GM21786 (cell line): Measurements from ENCODE around the gene DPP10.

Experiments used
- ATAC-seq: cut with Tn5 transposase; IDR thresholded peaks from one replicate; pipeline ENCODE4 v1.9.1; 2021; ENCODE audit not compliant: unreplicated experiment

DPP10 gene

GRCh38 chr2:115201386-115201785 is 758.9 kb downstream of the DPP10 start:
- ATAC-seq = no peak

- no peak for ATAC-seq
Observed at GRCh38 chr2:115208493-115209164, 766.2 kb downstream of the DPP10 start.

- ATAC-seq = no peak
Observed at GRCh38 chr2:115214050-115214449, 771.6 kb downstream of the DPP10 start.

- no peak for ATAC-seq
Observed at GRCh38 chr2:115219296-115219695, 776.9 kb downstream of the DPP10 start.

GRCh38 chr2:115234186-115234585 is 791.7 kb downstream of the DPP10 start:
- ATAC-seq = no peak

- ATAC-seq = no peak
Observed at GRCh38 chr2:115234737-115235136, 792.3 kb downstream of the DPP10 start.

- no peak for ATAC-seq
Observed at GRCh38 chr2:115248066-115248465, 805.6 kb downstream of the DPP10 start.

- no peak for ATAC-seq
Observed at GRCh38 chr2:115277366-115277765, 834.9 kb downstream of the DPP10 start.

GRCh38 chr2:115285416-115285815 is 843.0 kb downstream of the DPP10 start:
- ATAC-seq = no peak

- no peak for ATAC-seq
Observed at GRCh38 chr2:115290478-115290877, 848.0 kb downstream of the DPP10 start.

- ATAC-seq = no peak
Observed at GRCh38 chr2:115292742-115293141, 850.3 kb downstream of the DPP10 start.

GRCh38 chr2:115294999-115295398 is 852.6 kb downstream of the DPP10 start:
- no peak for ATAC-seq

- ATAC-seq = no peak
Observed at GRCh38 chr2:115297056-115297455, 854.6 kb downstream of the DPP10 start.

GRCh38 chr2:115299199-115299598 is 856.8 kb downstream of the DPP10 start:
- no peak for ATAC-seq

GRCh38 chr2:115305712-115306111 is 863.3 kb downstream of the DPP10 start:
- no peak for ATAC-seq

GRCh38 chr2:115314119-115314518 is 871.7 kb downstream of the DPP10 start:
- ATAC-seq = no peak

- no peak for ATAC-seq
Observed at GRCh38 chr2:115327061-115327460, 884.6 kb downstream of the DPP10 start.

GRCh38 chr2:115359550-115359949 is 917.1 kb downstream of the DPP10 start:
- no peak for ATAC-seq

- ATAC-seq = no peak
Observed at GRCh38 chr2:115364093-115364492, 921.7 kb downstream of the DPP10 start.

GRCh38 chr2:115369400-115369799 is 927.0 kb downstream of the DPP10 start:
- no peak for ATAC-seq

- no peak for ATAC-seq
Observed at GRCh38 chr2:115374981-115375380, 932.5 kb downstream of the DPP10 start.

- ATAC-seq = no peak
Observed at GRCh38 chr2:115384399-115384798, 942.0 kb downstream of the DPP10 start.

GRCh38 chr2:115386465-115386864 is 944.0 kb downstream of the DPP10 start:
- ATAC-seq = no peak
